ENCODE measurements around the gene RBFOX2.

DNA sequence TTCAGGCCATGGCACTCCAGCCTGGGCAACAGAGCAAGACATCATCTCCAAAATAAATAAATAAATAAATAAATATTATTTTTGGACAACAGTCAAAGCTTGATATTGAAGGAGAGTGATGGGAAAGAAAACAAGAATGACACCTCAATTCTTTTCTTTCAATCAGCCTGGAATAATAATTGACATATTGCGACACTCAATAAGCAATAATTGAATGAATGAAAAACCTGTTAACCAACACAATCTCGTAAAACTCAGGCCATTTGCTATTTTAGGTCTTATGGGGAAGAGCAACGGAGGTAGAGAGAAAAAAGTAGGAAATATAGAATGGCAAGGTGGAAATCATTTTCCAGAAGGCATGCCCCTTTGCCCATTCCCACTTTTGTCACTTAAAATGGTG is 10.5 kb upstream of the RBFOX2 start:
- TF ChIP-seq, protein P1, sequence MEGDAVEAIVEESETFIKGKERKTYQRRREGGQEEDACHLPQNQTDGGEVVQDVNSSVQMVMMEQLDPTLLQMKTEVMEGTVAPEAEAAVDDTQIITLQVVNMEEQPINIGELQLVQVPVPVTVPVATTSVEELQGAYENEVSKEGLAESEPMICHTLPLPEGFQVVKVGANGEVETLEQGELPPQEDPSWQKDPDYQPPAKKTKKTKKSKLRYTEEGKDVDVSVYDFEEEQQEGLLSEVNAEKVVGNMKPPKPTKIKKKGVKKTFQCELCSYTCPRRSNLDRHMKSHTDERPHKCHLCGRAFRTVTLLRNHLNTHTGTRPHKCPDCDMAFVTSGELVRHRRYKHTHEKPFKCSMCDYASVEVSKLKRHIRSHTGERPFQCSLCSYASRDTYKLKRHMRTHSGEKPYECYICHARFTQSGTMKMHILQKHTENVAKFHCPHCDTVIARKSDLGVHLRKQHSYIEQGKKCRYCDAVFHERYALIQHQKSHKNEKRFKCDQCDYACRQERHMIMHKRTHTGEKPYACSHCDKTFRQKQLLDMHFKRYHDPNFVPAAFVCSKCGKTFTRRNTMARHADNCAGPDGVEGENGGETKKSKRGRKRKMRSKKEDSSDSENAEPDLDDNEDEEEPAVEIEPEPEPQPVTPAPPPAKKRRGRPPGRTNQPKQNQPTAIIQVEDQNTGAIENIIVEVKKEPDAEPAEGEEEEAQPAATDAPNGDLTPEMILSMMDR (IDR thresholded peaks at IDR 0.05), result no peak
- TF ChIP-seq POLR2AphosphoS5 (IDR thresholded peaks at IDR 0.05; ENCODE audit: insufficient read depth in 1 of 2, low read depth in 1 of 2), result no peak
